HepG2 (cell line): Measurements from ENCODE around the gene BPIFB6. TPM values are rescaled to one million over a fixed set of nuclear protein-coding genes. Genes with fewer than 3 reads are reported as not detected.
A peak's percentile ranks its signal among the peaks of the same experiment; 100 is the strongest.

Experiments
- ATF7 ChIP-seq, 2 experiments: fragments of 450-650 bp in 1 of 2; sonication (generic) in 1 of 2; formaldehyde crosslinking in 1 of 2; IDR thresholded peaks; 2 replicates each; pipeline versions ENCODE4 v1.4.0 to v1.6.1; 2016 to 2020; ENCODE audit warnings: antibody characterized with exemption in 1 of 2, mild to moderate bottlenecking in 1 of 2, missing genetic modification reagents in 1 of 2
- CBFB ChIP-seq: sonication (generic); formaldehyde crosslinking; IDR thresholded peaks from 2 replicates; pipeline ENCODE4 v1.4.0; 2020; ENCODE audit warnings: missing genetic modification reagents
- CEBPG ChIP-seq: IDR thresholded peaks from 2 replicates; pipeline ENCODE4 v1.6.1; 2016
- ISL2 ChIP-seq: sonication (generic); formaldehyde crosslinking; IDR thresholded peaks from 2 replicates; pipeline ENCODE4 v1.5.0; 2020; ENCODE audit warnings: missing genetic modification reagents
- KDM5A ChIP-seq: fragments of 200-600 bp; sonication (generic); IDR thresholded peaks from 2 replicates; pipeline ENCODE4 v1.7.0; 2018; ENCODE audit warnings: antibody characterized with exemption, mild to moderate bottlenecking, low read length, borderline replicate concordance
- KLF12 ChIP-seq: sonication (generic); formaldehyde crosslinking; IDR thresholded peaks from 2 replicates; pipeline ENCODE4 v1.4.0; 2020; ENCODE audit warnings: missing genetic modification reagents, borderline replicate concordance
- SATB2 ChIP-seq: sonication (generic); formaldehyde crosslinking; IDR thresholded peaks from 2 replicates; pipeline ENCODE4 v1.5.0; 2020; ENCODE audit warnings: missing genetic modification reagents
- ZNF124 ChIP-seq: sonication (generic); formaldehyde crosslinking; IDR thresholded peaks from 2 replicates; pipeline ENCODE4 v1.4.0; 2020; ENCODE audit warnings: missing genetic modification reagents
- ZNF17 ChIP-seq: sonication (generic); formaldehyde crosslinking; IDR thresholded peaks from 2 replicates; pipeline ENCODE4 v1.5.0; 2020; ENCODE audit warnings: mild to moderate bottlenecking, missing genetic modification reagents
- ZNF20 ChIP-seq: sonication (generic); formaldehyde crosslinking; IDR thresholded peaks from 2 replicates; pipeline ENCODE4 v1.4.0; 2020; ENCODE audit warnings: mild to moderate bottlenecking, moderate library complexity, missing genetic modification reagents
- ZNF644 ChIP-seq: IDR thresholded peaks from 2 replicates; pipeline ENCODE4 v1.6.1; 2016; ENCODE audit warnings: low read depth
- polyA plus RNA-seq, 8 experiments: library from polyadenylated mRNA; depleted of rRNA in 3 of 8; stranded (reverse) in 7 of 8; unstranded in 1 of 8; fragments of >200 nt; fragmentation: Illumina TruSeq in 4 of 8; extraction: Trizol in 4 of 8; gene quantifications; 2 replicates each; pipeline versions ENCODE4 v1.2.1 to v1.2.3, GENCODE V29; 2011 to 2016; ENCODE audit warnings: low read depth in 4 of 8, missing spikeins in 1 of 8, mixed read lengths in 1 of 8; ENCODE audit not compliant: insufficient read depth in 1 of 8
- total RNA-seq, 5 experiments: library from RNA; depleted of rRNA; stranded (reverse); fragments of >200 nt; fragmentation: Illumina TruSeq; extraction: Trizol; gene quantifications; 2 replicates each; pipeline ENCODE4 v1.2.3, GENCODE V29; 2016; ENCODE audit warnings: low read depth in 1 of 5
- TF ChIP-seq, protein P1 (sequence below): sonication (generic); formaldehyde crosslinking; IDR thresholded peaks from 2 replicates; pipeline ENCODE4 v1.4.0; 2020; ENCODE audit warnings: mild to moderate bottlenecking, missing genetic modification reagents
- TF ChIP-seq, protein P2 (sequence below): sonication (generic); formaldehyde crosslinking; IDR thresholded peaks from 2 replicates; pipeline ENCODE4 v1.5.0; 2020; ENCODE audit warnings: missing genetic modification reagents
- TF ChIP-seq, protein P3 (sequence below), 2 experiments: sonication (generic) in 1 of 2; formaldehyde crosslinking in 1 of 2; IDR thresholded peaks; 2 replicates each; pipeline versions ENCODE4 v1.5.1 to v1.6.1; 2011 to 2020; ENCODE audit warnings: borderline replicate concordance in 1 of 2, low read depth in 1 of 2, low read length in 1 of 2, mild to moderate bottlenecking in 1 of 2, missing genetic modification reagents in 1 of 2, moderate library complexity in 1 of 2
- TF ChIP-seq, protein P4 (sequence below): sonication (generic); formaldehyde crosslinking; IDR thresholded peaks from 2 replicates; pipeline ENCODE4 v1.4.0; 2020; ENCODE audit warnings: mild to moderate bottlenecking, missing genetic modification reagents
- TF ChIP-seq, protein P5 (sequence below): sonication (generic); formaldehyde crosslinking; IDR thresholded peaks from 2 replicates; pipeline ENCODE4 v1.4.0; 2020; ENCODE audit warnings: missing genetic modification reagents, borderline replicate concordance
- TF ChIP-seq, protein P6 (sequence below): sonication (generic); formaldehyde crosslinking; IDR thresholded peaks from 2 replicates; pipeline ENCODE4 v1.4.0; 2020; ENCODE audit warnings: mild to moderate bottlenecking, missing genetic modification reagents

BPIFB6 gene
- total and polyA plus RNA-seq, 2 of the 13 experiments (the other 11 are each of a cell fraction or from before 2014, with no cell fraction given): 0.13 to 1.7 TPM

DNA sequence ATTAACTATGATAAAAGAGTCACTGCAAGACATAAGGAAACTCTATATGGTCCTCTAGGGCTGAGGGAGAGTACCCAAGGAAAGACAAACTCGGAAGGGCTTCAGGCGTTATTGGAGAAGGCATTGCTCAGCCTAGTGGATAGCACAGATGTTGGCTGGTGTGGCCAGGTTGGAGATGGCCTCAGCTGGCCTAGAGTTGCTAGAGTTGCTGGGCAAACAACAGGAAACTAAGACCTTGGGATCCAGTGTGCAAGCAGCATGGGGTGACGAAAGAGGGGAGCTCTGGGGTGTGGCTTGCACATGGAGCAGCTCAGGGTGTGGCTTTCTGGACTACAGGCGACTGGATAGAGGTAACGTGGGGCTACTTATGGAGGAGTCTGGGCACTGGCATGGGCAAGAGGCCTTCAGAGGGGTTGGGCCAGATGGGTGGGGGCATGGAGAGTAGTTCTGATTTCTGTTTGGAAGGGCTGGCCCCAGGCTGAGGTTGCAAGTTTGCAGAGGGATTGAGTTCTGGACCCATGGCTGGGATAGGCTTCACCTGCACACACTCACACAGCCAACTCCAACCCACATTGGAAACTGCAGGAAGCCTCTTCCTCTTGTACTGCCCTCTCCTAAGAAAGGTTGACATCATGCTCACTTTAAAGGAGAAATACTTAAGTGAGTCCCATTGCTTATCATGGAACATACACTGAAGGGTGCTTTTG, 5.2 kb upstream of the BPIFB6 start (continued):
- TF ChIP-seq SATB2 (CRISPR knock-in tag) (no peak), ZNF20 (CRISPR knock-in tag) (no peak), CEBPG (peak; percentile 73), ZNF124 (CRISPR knock-in tag) (no peak), ATF7 (IDR thresholded peaks at IDR 0.05) (no peak), ATF7 (CRISPR knock-in tag; IDR thresholded peaks at IDR 0.05) (no peak), ISL2 (CRISPR knock-in tag) (0 out of 2 replicates have a peak, but pooled peaks have one; percentile 22), ZNF17 (no peak), KLF12 (CRISPR knock-in tag) (no peak), CBFB (no peak), KDM5A (no peak), ZNF644 (CRISPR knock-in tag) (peak; percentile 84)
- TF ChIP-seq, protein P1, sequence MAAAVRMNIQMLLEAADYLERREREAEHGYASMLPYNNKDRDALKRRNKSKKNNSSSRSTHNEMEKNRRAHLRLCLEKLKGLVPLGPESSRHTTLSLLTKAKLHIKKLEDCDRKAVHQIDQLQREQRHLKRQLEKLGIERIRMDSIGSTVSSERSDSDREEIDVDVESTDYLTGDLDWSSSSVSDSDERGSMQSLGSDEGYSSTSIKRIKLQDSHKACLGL (CRISPR knock-in tag): no peak
- TF ChIP-seq, protein P2, sequence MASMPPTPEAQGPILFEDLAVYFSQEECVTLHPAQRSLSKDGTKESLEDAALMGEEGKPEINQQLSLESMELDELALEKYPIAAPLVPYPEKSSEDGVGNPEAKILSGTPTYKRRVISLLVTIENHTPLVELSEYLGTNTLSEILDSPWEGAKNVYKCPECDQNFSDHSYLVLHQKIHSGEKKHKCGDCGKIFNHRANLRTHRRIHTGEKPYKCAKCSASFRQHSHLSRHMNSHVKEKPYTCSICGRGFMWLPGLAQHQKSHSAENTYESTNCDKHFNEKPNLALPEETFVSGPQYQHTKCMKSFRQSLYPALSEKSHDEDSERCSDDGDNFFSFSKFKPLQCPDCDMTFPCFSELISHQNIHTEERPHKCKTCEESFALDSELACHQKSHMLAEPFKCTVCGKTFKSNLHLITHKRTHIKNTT: no peak
- TF ChIP-seq, protein P3, sequence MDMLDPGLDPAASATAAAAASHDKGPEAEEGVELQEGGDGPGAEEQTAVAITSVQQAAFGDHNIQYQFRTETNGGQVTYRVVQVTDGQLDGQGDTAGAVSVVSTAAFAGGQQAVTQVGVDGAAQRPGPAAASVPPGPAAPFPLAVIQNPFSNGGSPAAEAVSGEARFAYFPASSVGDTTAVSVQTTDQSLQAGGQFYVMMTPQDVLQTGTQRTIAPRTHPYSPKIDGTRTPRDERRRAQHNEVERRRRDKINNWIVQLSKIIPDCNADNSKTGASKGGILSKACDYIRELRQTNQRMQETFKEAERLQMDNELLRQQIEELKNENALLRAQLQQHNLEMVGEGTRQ (IDR thresholded peaks at IDR 0.05; ENCODE audit: low read depth, low read length): no peak
- TF ChIP-seq, protein P3 (CRISPR knock-in tag; IDR thresholded peaks at IDR 0.05; ENCODE audit: borderline replicate concordance): no peak
- TF ChIP-seq, protein P4, sequence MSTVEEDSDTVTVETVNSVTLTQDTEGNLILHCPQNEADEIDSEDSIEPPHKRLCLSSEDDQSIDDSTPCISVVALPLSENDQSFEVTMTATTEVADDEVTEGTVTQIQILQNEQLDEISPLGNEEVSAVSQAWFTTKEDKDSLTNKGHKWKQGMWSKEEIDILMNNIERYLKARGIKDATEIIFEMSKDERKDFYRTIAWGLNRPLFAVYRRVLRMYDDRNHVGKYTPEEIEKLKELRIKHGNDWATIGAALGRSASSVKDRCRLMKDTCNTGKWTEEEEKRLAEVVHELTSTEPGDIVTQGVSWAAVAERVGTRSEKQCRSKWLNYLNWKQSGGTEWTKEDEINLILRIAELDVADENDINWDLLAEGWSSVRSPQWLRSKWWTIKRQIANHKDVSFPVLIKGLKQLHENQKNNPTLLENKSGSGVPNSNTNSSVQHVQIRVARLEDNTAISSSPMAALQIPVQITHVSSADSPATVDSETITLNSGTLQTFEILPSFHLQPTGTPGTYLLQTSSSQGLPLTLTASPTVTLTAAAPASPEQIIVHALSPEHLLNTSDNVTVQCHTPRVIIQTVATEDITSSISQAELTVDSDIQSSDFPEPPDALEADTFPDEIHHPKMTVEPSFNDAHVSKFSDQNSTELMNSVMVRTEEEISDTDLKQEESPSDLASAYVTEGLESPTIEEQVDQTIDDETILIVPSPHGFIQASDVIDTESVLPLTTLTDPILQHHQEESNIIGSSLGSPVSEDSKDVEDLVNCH (CRISPR knock-in tag): no peak
- TF ChIP-seq, protein P5, sequence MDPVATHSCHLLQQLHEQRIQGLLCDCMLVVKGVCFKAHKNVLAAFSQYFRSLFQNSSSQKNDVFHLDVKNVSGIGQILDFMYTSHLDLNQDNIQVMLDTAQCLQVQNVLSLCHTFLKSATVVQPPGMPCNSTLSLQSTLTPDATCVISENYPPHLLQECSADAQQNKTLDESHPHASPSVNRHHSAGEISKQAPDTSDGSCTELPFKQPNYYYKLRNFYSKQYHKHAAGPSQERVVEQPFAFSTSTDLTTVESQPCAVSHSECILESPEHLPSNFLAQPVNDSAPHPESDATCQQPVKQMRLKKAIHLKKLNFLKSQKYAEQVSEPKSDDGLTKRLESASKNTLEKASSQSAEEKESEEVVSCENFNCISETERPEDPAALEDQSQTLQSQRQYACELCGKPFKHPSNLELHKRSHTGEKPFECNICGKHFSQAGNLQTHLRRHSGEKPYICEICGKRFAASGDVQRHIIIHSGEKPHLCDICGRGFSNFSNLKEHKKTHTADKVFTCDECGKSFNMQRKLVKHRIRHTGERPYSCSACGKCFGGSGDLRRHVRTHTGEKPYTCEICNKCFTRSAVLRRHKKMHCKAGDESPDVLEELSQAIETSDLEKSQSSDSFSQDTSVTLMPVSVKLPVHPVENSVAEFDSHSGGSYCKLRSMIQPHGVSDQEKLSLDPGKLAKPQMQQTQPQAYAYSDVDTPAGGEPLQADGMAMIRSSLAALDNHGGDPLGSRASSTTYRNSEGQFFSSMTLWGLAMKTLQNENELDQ: no peak
- TF ChIP-seq, protein P6, sequence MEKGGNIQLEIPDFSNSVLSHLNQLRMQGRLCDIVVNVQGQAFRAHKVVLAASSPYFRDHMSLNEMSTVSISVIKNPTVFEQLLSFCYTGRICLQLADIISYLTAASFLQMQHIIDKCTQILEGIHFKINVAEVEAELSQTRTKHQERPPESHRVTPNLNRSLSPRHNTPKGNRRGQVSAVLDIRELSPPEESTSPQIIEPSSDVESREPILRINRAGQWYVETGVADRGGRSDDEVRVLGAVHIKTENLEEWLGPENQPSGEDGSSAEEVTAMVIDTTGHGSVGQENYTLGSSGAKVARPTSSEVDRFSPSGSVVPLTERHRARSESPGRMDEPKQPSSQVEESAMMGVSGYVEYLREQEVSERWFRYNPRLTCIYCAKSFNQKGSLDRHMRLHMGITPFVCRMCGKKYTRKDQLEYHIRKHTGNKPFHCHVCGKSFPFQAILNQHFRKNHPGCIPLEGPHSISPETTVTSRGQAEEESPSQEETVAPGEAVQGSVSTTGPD: no peak
